BE2C (cell line): ENCODE results near the gene WSB2.
"Not testable (repeated sequence)": the region's sequence is repeated elsewhere in the genome, so short reads cannot be mapped to it uniquely, and the experiment has no call there.

ENCODE experiments used
- DNase-seq: peaks from one replicate; pipeline ENCODE4 v3.0.0-alpha.2; 2020
- H3K27me3 ChIP-seq: fragments of 250-450 bp; sonication (Bioruptor Pico); 2 replicates; pipeline ENCODE4 v1.5.1; 2020; ENCODE audit warnings: mild to moderate bottlenecking
- H3K36me3 ChIP-seq: fragments of 250-450 bp; sonication (Bioruptor Pico); 2 replicates; pipeline ENCODE4 v1.5.1; 2020; ENCODE audit warnings: mild to moderate bottlenecking
- H3K4me1 ChIP-seq: fragments of 250-450 bp; sonication (Bioruptor Pico); 2 replicates; pipeline ENCODE4 v1.5.1; 2020
- H3K4me3 ChIP-seq: 2 replicates; pipeline ENCODE4 v1.5.1; 2011; ENCODE audit warnings: low read depth, low read length
- H3K9me3 ChIP-seq: fragments of 250-450 bp; sonication (Bioruptor Pico); 2 replicates; pipeline ENCODE4 v1.5.1; 2020
- TF ChIP-seq, protein P1 (sequence below): IDR thresholded peaks from 2 replicates; pipeline ENCODE4 v1.5.1; 2012; ENCODE audit warnings: mild to moderate bottlenecking, low read depth, low read length

Gene WSB2

DNA sequence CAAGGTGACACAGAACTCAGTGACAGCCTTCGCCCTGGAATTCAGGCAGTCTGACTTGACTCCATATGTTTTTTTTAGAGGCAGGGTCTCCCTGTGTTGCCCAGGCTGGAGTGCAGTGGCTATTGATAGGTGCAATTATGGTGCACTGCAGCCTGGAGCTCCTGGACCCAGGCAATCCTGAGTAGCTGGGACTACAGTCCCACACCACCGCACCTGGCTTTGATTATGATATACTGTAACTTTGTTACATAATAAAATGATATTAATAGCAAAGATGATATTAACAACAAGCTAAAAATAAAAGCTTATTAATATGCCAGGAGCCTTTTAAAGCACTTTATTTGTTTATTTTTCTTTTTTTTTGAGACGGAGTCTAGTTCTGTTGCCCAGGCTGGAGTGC, 33.1 kb upstream of the WSB2 start:
- TF ChIP-seq, protein P1, sequence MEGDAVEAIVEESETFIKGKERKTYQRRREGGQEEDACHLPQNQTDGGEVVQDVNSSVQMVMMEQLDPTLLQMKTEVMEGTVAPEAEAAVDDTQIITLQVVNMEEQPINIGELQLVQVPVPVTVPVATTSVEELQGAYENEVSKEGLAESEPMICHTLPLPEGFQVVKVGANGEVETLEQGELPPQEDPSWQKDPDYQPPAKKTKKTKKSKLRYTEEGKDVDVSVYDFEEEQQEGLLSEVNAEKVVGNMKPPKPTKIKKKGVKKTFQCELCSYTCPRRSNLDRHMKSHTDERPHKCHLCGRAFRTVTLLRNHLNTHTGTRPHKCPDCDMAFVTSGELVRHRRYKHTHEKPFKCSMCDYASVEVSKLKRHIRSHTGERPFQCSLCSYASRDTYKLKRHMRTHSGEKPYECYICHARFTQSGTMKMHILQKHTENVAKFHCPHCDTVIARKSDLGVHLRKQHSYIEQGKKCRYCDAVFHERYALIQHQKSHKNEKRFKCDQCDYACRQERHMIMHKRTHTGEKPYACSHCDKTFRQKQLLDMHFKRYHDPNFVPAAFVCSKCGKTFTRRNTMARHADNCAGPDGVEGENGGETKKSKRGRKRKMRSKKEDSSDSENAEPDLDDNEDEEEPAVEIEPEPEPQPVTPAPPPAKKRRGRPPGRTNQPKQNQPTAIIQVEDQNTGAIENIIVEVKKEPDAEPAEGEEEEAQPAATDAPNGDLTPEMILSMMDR = no peak
- DNase-seq = no peak
- no peak overlapping the region for H3K4me3 ChIP-seq
- no peaks in the 10 kb centered on the region for H3K36me3 ChIP-seq
- peaks cover 2% of the 10 kb centered on the region; the same call in 1 of the 2 replicates for H3K4me1 ChIP-seq
- H3K9me3 ChIP-seq = no peaks in the 10 kb centered on the region
- no peaks in the 10 kb centered on the region for H3K27me3 ChIP-seq

DNA sequence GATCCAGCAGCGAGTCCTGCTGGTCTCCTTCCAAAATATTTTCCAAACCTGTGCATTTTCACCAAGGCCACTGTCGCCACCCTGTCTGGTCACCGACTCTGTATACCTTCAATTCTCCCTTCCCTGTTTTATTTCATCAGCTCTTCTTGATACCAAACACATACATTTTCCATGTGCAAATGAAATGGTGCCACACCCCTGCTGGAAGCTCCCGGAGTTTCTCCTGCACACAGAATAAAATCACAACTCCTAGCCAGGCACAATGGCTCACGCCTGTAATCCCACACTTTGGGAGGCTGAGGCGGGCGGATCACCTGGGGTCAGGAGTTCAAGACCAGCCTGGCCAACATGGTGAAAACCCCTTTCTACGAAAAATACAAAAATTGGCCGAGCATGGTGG, 28.8 kb upstream of the WSB2 start:
- no peak overlapping the region for H3K4me3 ChIP-seq
- TF ChIP-seq, protein P1 = no peak
- no peaks in the 10 kb centered on the region for H3K9me3 ChIP-seq
- H3K4me1 ChIP-seq = no peaks in the 10 kb centered on the region
- no peaks in the 10 kb centered on the region for H3K27me3 ChIP-seq
- DNase-seq = no peak
- no peaks in the 10 kb centered on the region for H3K36me3 ChIP-seq

DNA sequence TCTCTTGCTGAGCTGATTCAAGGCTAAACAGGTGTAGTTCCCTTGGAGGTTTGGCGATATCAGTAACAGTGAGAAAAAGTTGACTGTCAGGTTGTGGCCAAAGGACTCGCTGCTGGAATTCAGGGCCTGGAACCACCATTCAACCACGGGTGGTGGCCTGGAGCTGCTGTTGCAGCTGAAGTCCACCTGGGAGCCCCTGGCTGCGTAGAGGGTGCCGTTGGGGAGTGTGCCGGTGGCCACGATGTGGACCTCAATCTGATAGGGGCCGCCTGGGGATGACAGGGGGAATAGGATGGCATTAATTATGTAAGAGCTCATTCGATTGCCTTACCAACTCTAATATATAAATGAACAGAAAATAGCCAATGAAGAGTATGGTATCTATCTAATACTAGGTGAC, 21.2 kb upstream of the WSB2 start:
- Histone ChIP-seq H3K36me3 (no peaks in the 10 kb centered on the region), H3K9me3 (no peaks in the 10 kb centered on the region), H3K27me3 (no peaks in the 10 kb centered on the region), H3K4me1 (no peaks in the 10 kb centered on the region), H3K4me3 (no peak overlapping the region)
- no peak for DNase-seq
- TF ChIP-seq, protein P1 = no peak

DNA sequence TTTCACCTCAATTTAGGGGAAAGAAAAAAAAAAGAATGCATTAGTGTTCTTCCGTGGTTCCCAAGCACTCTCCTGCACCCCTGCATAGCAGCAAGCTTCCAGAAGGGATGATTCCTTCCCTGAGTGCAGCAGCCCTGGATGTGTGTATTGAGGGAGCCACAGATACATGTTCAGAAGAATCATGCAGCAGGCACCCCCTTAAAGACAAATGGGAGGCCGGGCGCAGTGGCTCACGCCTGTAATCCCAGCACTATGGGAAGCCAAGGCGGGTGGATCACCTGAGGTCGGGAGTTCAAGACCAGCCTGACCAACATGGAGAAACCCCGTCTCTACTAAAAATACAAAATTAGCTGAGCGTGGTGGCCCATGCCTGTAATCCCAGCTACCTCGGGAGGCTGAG, 20.5 kb upstream of the WSB2 start:
- H3K36me3 ChIP-seq, DNase-seq, H3K9me3 ChIP-seq, H3K4me3 ChIP-seq, H3K27me3 ChIP-seq, H3K4me1 ChIP-seq: not testable (repeated sequence)

DNA sequence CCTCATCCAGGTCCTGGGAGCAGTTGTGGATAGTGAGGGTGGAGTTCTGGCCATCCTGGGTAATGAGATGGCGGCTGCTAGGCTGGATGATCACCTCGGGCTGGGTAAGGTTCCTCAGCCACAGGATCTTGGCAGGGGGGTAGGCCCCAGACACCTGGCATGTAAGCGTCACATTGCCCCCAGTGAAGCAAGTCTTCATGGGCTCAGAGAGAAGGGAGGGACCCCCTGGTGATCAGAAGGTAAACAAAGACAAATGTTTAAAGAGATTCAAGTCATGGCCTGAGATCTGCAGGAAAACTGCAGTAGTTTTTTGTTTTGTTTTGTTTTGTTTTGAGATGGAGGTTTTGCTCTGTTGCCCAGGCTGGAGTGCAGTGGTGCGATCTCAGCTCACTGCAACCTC, 12.8 kb upstream of the WSB2 start:
- Histone ChIP-seq H3K9me3 (no peaks in the 10 kb centered on the region), H3K4me1 (no peaks in the 10 kb centered on the region), H3K4me3 (no peak overlapping the region), H3K27me3 (no peaks in the 10 kb centered on the region), H3K36me3 (no peaks in the 10 kb centered on the region; the same call in 1 of the 2 replicates)
- no peak for DNase-seq
- TF ChIP-seq, protein P1 = no peak

DNA sequence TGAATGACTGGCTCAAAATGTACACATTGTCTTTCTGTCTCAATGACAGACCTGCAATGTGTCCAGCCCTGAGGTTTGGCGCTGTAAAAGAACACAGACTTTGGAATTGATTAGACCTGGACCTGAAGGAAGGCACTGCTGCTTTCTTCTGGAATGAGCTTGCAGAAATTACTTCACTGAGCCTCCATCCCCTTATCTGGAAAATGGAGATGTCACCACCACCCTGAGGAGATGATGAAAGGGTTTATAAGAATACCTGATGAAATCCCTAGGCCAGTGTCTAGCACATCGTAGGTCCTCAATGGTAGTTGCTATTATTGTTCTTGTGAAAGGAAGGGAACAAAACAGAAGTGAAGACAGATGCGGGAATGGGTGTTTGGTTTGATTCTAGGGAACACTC, 9.7 kb upstream of the WSB2 start:
- Histone ChIP-seq H3K4me3 (no peak overlapping the region), H3K9me3 (no peaks in the 10 kb centered on the region), H3K4me1 (no peaks in the 10 kb centered on the region), H3K27me3 (no peaks in the 10 kb centered on the region), H3K36me3 (no peaks in the 10 kb centered on the region; the same call in 1 of the 2 replicates)
- no peak for DNase-seq
- TF ChIP-seq, protein P1 = no peak

DNA sequence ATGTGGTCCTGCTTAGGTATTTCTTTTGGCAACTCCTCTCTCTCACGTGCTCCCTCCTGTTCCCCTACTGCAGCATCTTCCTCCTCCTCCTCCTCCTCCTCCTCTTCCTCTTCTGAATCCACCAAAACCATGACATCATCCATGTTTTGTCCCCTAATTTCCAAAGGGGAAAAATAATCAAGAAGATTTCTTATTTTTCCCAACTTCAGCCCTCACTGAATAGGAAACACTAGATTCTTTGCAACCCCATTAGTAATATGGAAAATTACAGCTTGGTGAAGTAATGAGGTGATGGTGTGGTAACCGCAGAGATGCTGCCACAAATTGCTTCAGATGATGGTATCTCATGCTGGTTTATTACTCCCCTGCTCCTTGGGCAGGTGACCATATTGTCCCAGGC, 7.5 kb upstream of the WSB2 start:
- Histone ChIP-seq H3K9me3 (no peaks in the 10 kb centered on the region), H3K4me3 (no peak overlapping the region), H3K4me1 (no peaks in the 10 kb centered on the region), H3K36me3 (no peaks in the 10 kb centered on the region), H3K27me3 (no peaks in the 10 kb centered on the region)
- DNase-seq = no peak
- TF ChIP-seq, protein P1 = no peak
